H1 (cell line): ENCODE results near the gene ALG2. TPM values are rescaled to one million over a fixed set of nuclear protein-coding genes. Genes with fewer than 3 reads are reported as not detected.

ENCODE experiments used
- CTCF ChIA-PET: fragments of 300-600 bp; sonication (Branson Sonifier 250); formaldehyde crosslinking; loops from one replicate; lab custom pipeline; 2021; ENCODE audit not compliant: partially characterized antibody; lab: Charles Lee
- POLR2A ChIA-PET: fragments of 300-600 bp; sonication (Branson Sonifier 250); formaldehyde crosslinking; loops from one replicate; lab custom pipeline; 2021; ENCODE audit warnings: inconsistent platforms; ENCODE audit not compliant: partially characterized antibody; lab: Charles Lee
- DNase-seq, 2 experiments: peaks; one replicate each; pipeline versions ENCODE4 v3.0.0 to v3.0.0-alpha.2; 2010 to 2022; ENCODE audit warnings: low spot score in 2 of 2, low read depth in 1 of 2, mixed read lengths in 1 of 2
- FAIRE-seq: peaks from 2 replicates; lab custom pipeline; 2011; peaks lifted over from hg19 to GRCh38; lab: Jason Lieb, UNC
- H2AFZ ChIP-seq: 2 replicates; pipeline ENCODE4 v1.8.1; 2012; ENCODE audit warnings: low read length, inconsistent platforms
- H2AK5ac ChIP-seq: 2 replicates; pipeline ENCODE4 v1.6.1; 2013; ENCODE audit warnings: low read depth, low read length
- H2BK120ac ChIP-seq: replicated peaks from 2 replicates; pipeline ENCODE3; 2013; ENCODE audit warnings: low read depth, low read length, inconsistent platforms
- H2BK12ac ChIP-seq: 2 replicates; pipeline ENCODE4 v1.6.1; 2013; ENCODE audit warnings: low read depth, low read length
- H2BK15ac ChIP-seq: 2 replicates; pipeline ENCODE4 v1.6.1; 2013; ENCODE audit warnings: low read length
- H2BK20ac ChIP-seq: 2 replicates; pipeline ENCODE4 v1.6.1; 2013; ENCODE audit warnings: low read length
- H2BK5ac ChIP-seq: 2 replicates; pipeline ENCODE4 v1.6.1; 2013; ENCODE audit warnings: low read depth, low read length
- H3K14ac ChIP-seq: 2 replicates; pipeline ENCODE4 v1.6.1; 2013; ENCODE audit warnings: inconsistent platforms; ENCODE audit not compliant: insufficient read length
- H3K18ac ChIP-seq: 2 replicates; pipeline ENCODE4 v1.6.1; 2013; ENCODE audit warnings: low read length; ENCODE audit errors: extremely low read depth
- H3K23ac ChIP-seq: 2 replicates; pipeline ENCODE4 v1.6.1; 2013; ENCODE audit warnings: inconsistent platforms; ENCODE audit not compliant: insufficient read length
- H3K23me2 ChIP-seq: 2 replicates; pipeline ENCODE4 v1.6.1; 2013; ENCODE audit warnings: low read depth, low read length
- H3K27ac ChIP-seq: 2 replicates; pipeline ENCODE4 v1.6.1; 2011; ENCODE audit warnings: low read depth, low read length, inconsistent platforms
- H3K27me3 ChIP-seq, 4 experiments: replicated peaks in 1 of 4; 1 replicate in 1 of 4; 2 replicates in 3 of 4; pipeline versions ENCODE4 v1.6.1 to v1.8.1; 2011 to 2013; ENCODE audit warnings: low read length in 3 of 4, mild to moderate bottlenecking in 3 of 4, inconsistent platforms in 2 of 4, mixed read lengths in 2 of 4, moderate library complexity in 1 of 4; ENCODE audit not compliant: control insufficient read depth in 3 of 4, insufficient read depth in 3 of 4; ENCODE audit errors: extremely low read depth in 1 of 4
- H3K36me3 ChIP-seq, 4 experiments: 2 replicates each; pipeline versions ENCODE4 v1.6.1 to v1.8.1; 2011 to 2013; ENCODE audit warnings: mild to moderate bottlenecking in 4 of 4, low read length in 3 of 4, moderate library complexity in 2 of 4, control low read depth in 1 of 4, inconsistent platforms in 1 of 4; ENCODE audit not compliant: insufficient read depth in 4 of 4, control insufficient read depth in 2 of 4
- H3K4ac ChIP-seq: replicated peaks from 2 replicates; pipeline ENCODE3; 2013; ENCODE audit warnings: low read length, low read depth, mixed read lengths, inconsistent platforms; ENCODE audit not compliant: insufficient read length
- H3K4me1 ChIP-seq, 4 experiments: replicated peaks in 1 of 4; 1 replicate in 1 of 4; 2 replicates in 3 of 4; pipeline versions ENCODE4 v1.6.1 to v1.8.1; 2011 to 2013; ENCODE audit warnings: low read length in 3 of 4, inconsistent platforms in 2 of 4, mixed read lengths in 1 of 4; ENCODE audit not compliant: insufficient read depth in 4 of 4, control insufficient read depth in 3 of 4
- H3K4me2 ChIP-seq, 2 experiments: 2 replicates each; pipeline versions ENCODE4 v1.6.1 to v1.8.1; 2011 to 2013; ENCODE audit warnings: low read depth in 2 of 2, low read length in 2 of 2, control low read depth in 1 of 2, inconsistent platforms in 1 of 2, mild to moderate bottlenecking in 1 of 2; ENCODE audit not compliant: insufficient read depth in 1 of 2
- H3K4me3 ChIP-seq, 4 experiments: fragments of 200-600, 300-600 bp in 1 of 4; sonication (generic), shearing (Covaris generic), sonication (Bioruptor Twin) in 1 of 4; 2 replicates each; pipeline versions ENCODE4 v1.5.1 to v1.8.1; 2011 to 2016; ENCODE audit warnings: low read length in 4 of 4, low read depth in 3 of 4, control low read depth in 2 of 4, inconsistent platforms in 2 of 4, mild to moderate bottlenecking in 2 of 4, mixed read lengths in 1 of 4, moderate library complexity in 1 of 4; ENCODE audit not compliant: insufficient read depth in 2 of 4; ENCODE audit errors: extremely low read depth in 1 of 4
- H3K56ac ChIP-seq: replicated peaks from 2 replicates; pipeline ENCODE3; 2013; ENCODE audit warnings: low read depth, mild to moderate bottlenecking, mixed read lengths, low read length, inconsistent platforms; ENCODE audit not compliant: insufficient read length
- H3K79me1 ChIP-seq: 2 replicates; pipeline ENCODE4 v1.6.1; 2013; ENCODE audit warnings: low read depth, low read length, control low read depth
- H3K79me2 ChIP-seq, 2 experiments: 2 replicates each; pipeline versions ENCODE4 v1.6.1 to v1.8.1; 2012 to 2013; ENCODE audit warnings: low read length in 2 of 2, mild to moderate bottlenecking in 2 of 2, inconsistent platforms in 1 of 2; ENCODE audit not compliant: insufficient read depth in 2 of 2, control insufficient read depth in 1 of 2
- H3K9ac ChIP-seq, 4 experiments: replicated peaks in 1 of 4; 1 replicate in 1 of 4; 2 replicates in 3 of 4; pipeline versions ENCODE4 v1.6.1 to v1.8.1; 2011 to 2013; ENCODE audit warnings: low read depth in 3 of 4, low read length in 3 of 4, control low read depth in 2 of 4, mild to moderate bottlenecking in 2 of 4, moderate library complexity in 2 of 4, inconsistent platforms in 1 of 4; ENCODE audit errors: extremely low read depth in 1 of 4
- H3K9me3 ChIP-seq, 2 experiments: 2 replicates each; pipeline versions ENCODE4 v1.6.1 to v1.8.1; 2012 to 2013; ENCODE audit warnings: mild to moderate bottlenecking in 2 of 2, moderate library complexity in 2 of 2, control low read depth in 1 of 2, inconsistent platforms in 1 of 2, low read depth in 1 of 2, low read length in 1 of 2, mixed read lengths in 1 of 2; ENCODE audit not compliant: insufficient read depth in 2 of 2
- H4K20me1 ChIP-seq, 2 experiments: replicated peaks in 1 of 2; 2 replicates each; pipeline versions ENCODE3 to v1.8.1; 2011 to 2013; ENCODE audit warnings: inconsistent platforms in 2 of 2, low read length in 2 of 2, mild to moderate bottlenecking in 1 of 2; ENCODE audit not compliant: insufficient read depth in 2 of 2, control insufficient read depth in 1 of 2
- H4K5ac ChIP-seq: 2 replicates; pipeline ENCODE4 v1.6.1; 2013; ENCODE audit warnings: low read length, low read depth, mixed read lengths, inconsistent platforms; ENCODE audit not compliant: insufficient read length
- H4K8ac ChIP-seq: 2 replicates; pipeline ENCODE4 v1.8.0; 2013; ENCODE audit warnings: mild to moderate bottlenecking, moderate library complexity, low read length, inconsistent platforms; ENCODE audit not compliant: insufficient read depth; ENCODE audit errors: extremely low read depth
- H4K91ac ChIP-seq: replicated peaks from 2 replicates; pipeline ENCODE3; 2013; ENCODE audit warnings: low read length, mixed read lengths, inconsistent platforms; ENCODE audit not compliant: insufficient read length
- CBX8 ChIP-seq: fragments of 300-800, 300-1000 bp; sonication (generic); IDR thresholded peaks from 2 replicates; pipeline ENCODE4 v1.7.1; 2016; ENCODE audit warnings: low read depth, low read length, borderline replicate concordance
- CTBP2 ChIP-seq: IDR thresholded peaks from 2 replicates; pipeline ENCODE4 v1.7.0; 2011; ENCODE audit warnings: borderline replicate concordance, mild to moderate bottlenecking, moderate library complexity, mixed read lengths, low read length; ENCODE audit not compliant: insufficient read depth, insufficient read length
- EP300 ChIP-seq, 2 experiments: IDR thresholded peaks; 1 replicate in 1 of 2; 2 replicates in 1 of 2; pipeline ENCODE4 v1.6.1; 2011 to 2012; ENCODE audit warnings: low read depth in 2 of 2, low read length in 2 of 2, mild to moderate bottlenecking in 2 of 2, borderline replicate concordance in 1 of 2, inconsistent platforms in 1 of 2, moderate library complexity in 1 of 2
- FOSL1 ChIP-seq: IDR thresholded peaks from 2 replicates; pipeline ENCODE4 v1.6.1; 2011; ENCODE audit warnings: mild to moderate bottlenecking, low read depth, low read length, moderate library complexity; ENCODE audit not compliant: insufficient read depth
- GABPA ChIP-seq: IDR thresholded peaks from 2 replicates; pipeline ENCODE4 v1.6.1; 2011; ENCODE audit warnings: mild to moderate bottlenecking, low read length, moderate library complexity, borderline replicate concordance; ENCODE audit not compliant: insufficient read depth
- HDAC2 ChIP-seq, 2 experiments: fragments of 300-600 bp in 1 of 2; sonication (generic) in 1 of 2; IDR thresholded peaks; 2 replicates each; pipeline ENCODE4 v1.6.1; 2011 to 2012; ENCODE audit warnings: low read depth in 2 of 2, low read length in 2 of 2, mild to moderate bottlenecking in 2 of 2, moderate library complexity in 2 of 2, borderline replicate concordance in 1 of 2, inconsistent platforms in 1 of 2
- HDAC6 ChIP-seq: IDR thresholded peaks from one replicate; pipeline ENCODE4 v1.7.1; 2012; ENCODE audit warnings: low read depth, mild to moderate bottlenecking, inconsistent platforms, low read length, moderate library complexity
- MAFK ChIP-seq: IDR thresholded peaks from 2 replicates; pipeline ENCODE4 v1.6.1; 2012; ENCODE audit warnings: low read depth, mild to moderate bottlenecking, improper control_type of control experiment, low read length
- RXRA ChIP-seq: IDR thresholded peaks from 2 replicates; pipeline ENCODE4 v1.6.1; 2011; ENCODE audit warnings: low read depth, mild to moderate bottlenecking, low read length, moderate library complexity; ENCODE audit not compliant: insufficient read depth
- TAF7 ChIP-seq: optimal IDR thresholded peaks from 2 replicates; pipeline ENCODE3; 2011; ENCODE audit warnings: low read depth, mild to moderate bottlenecking, inconsistent platforms, low read length, moderate library complexity, borderline replicate concordance
- ZNF274 ChIP-seq: IDR thresholded peaks from 2 replicates; pipeline ENCODE4 v1.7.0; 2012; ENCODE audit warnings: low read length, borderline replicate concordance; ENCODE audit errors: extremely low read depth
- WGBS, 2 experiments: shearing (Covaris generic) in 1 of 2; methylation state at CpG; one replicate each; pipeline versions ENCODE4 v1.1.6 to v1.1.7; 2013 to 2015; ENCODE audit warnings: low lambda C conversion rate in 2 of 2, mixed read lengths in 2 of 2, inconsistent platforms in 1 of 2, low coverage in 1 of 2, missing lambda C conversion rate in 1 of 2; ENCODE audit not compliant: insufficient replicate concordance in 2 of 2, insufficient coverage in 1 of 2, insufficient read length in 1 of 2; ENCODE audit errors: extremely low coverage in 1 of 2, missing lambda C conversion rate in 1 of 2; 5-methylcytosine and 5-hydroxymethylcytosine counted together
- polyA plus RNA-seq, 7 experiments: library from polyadenylated mRNA; depleted of rRNA in 3 of 7; stranded (reverse) in 5 of 7; unstranded in 2 of 7; fragments of >200 nt in 5 of 7; fragments of 200-250 nt in 2 of 7; gene quantifications; 1 replicate in 5 of 7; 2 replicates in 1 of 7; 4 replicates in 1 of 7; pipeline versions ENCODE4 v1.2.1 to v1.2.3, GENCODE V29; 2011 to 2013; ENCODE audit warnings: missing spikeins in 2 of 7, mixed read lengths in 2 of 7
- total RNA-seq: library from RNA; stranded (reverse); fragmentation: NEBNext Ultra II Directional; extraction: Animal tissue kit (Norgen Biotek cat#: 25700); gene quantifications from 2 replicates; pipeline ENCODE4 v1.2.1, GENCODE V29; 2021
- TF ChIP-seq, protein P1 (sequence below): IDR thresholded peaks from 2 replicates; pipeline ENCODE4 v1.6.1; 2011; ENCODE audit warnings: low read length, improper control_type of control experiment

ALG2 gene
- total and polyA plus RNA-seq, 2 of the 8 experiments (the other 6 are each of a cell fraction or from before 2014, with no cell fraction given) = 27.1 to 30.7 TPM

DNA sequence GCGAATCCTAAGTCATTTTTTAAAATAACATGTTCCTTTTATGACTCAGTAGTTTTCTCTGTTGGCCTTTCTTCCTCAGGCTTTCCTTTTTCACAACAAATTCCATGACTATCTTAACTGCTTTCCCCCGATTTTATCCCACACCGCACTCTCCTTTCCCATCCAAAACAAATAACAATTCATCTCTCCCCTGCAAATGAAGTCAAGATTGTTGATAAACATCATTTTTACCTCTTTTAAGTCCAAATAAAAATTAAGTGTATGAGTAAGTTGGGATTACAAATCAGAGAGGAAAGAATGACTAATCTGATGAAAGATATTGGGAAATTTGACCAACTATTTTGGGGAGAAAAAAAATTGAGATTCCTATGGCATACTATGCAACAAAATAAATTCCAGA is 47.7 kb upstream of the ALG2 start:
- DNase-seq = no peak
- Histone ChIP-seq H2AFZ (no peak overlapping the region), H3K4ac (no peak overlapping the region), H2BK15ac (no peak overlapping the region), H2BK12ac (no peak overlapping the region), H3K9ac (no peak overlapping the region), H4K91ac (no peak overlapping the region), H3K79me1 (no peaks in the 10 kb centered on the region), H3K36me3 (no peaks in the 10 kb centered on the region), H2BK20ac (no peak overlapping the region), H4K8ac (no peak overlapping the region), H3K27ac (no peak overlapping the region), H3K23me2 (no peaks in the 10 kb centered on the region), H4K20me1 (no peaks in the 10 kb centered on the region), H3K18ac (no peak overlapping the region), H4K5ac (no peak overlapping the region), H3K4me1 (no peaks in the 10 kb centered on the region), H3K14ac (no peak overlapping the region), H3K23ac (no peak overlapping the region), H2AK5ac (no peak overlapping the region), H3K56ac (no peak overlapping the region), H3K4me3 (no peak overlapping the region), H3K79me2 (no peaks in the 10 kb centered on the region), H3K27me3 (no peaks in the 10 kb centered on the region), H3K9me3 (no peaks in the 10 kb centered on the region), H2BK120ac (no peak overlapping the region), H3K4me2 (no peak overlapping the region), H2BK5ac (no peak overlapping the region)
- WGBS, 2 experiments = 87 to 96% methylated on average over 2 to 3 of the region's 3 CpGs
- ChIA-PET CTCF (interaction anchor here (1.1 kb wide), 1 partner anchor 11 kb away, joined by 4 read pairs; no protein-coding TSS in a partner anchor), POLR2A (no interaction called here)
- no peak for FAIRE-seq
- no peak for TF ChIP-seq HDAC6
- TF ChIP-seq GABPA = no peak
- no peak for TF ChIP-seq ZNF274
- TF ChIP-seq EP300 (IDR thresholded peaks at IDR 0.05; ENCODE audit: borderline replicate concordance in 1 of 2, low read depth in 2 of 2, low read length in 2 of 2) = no peak
- TF ChIP-seq RXRA = no peak
- TF ChIP-seq TAF7 = no peak
- no peak for TF ChIP-seq FOSL1
- TF ChIP-seq CBX8 = no peak
- TF ChIP-seq CTBP2 = no peak
- TF ChIP-seq HDAC2 (IDR thresholded peaks at IDR 0.05; ENCODE audit: borderline replicate concordance in 1 of 2, low read depth in 2 of 2, low read length in 2 of 2) = no peak
- no peak for TF ChIP-seq MAFK
- TF ChIP-seq, protein P1, sequence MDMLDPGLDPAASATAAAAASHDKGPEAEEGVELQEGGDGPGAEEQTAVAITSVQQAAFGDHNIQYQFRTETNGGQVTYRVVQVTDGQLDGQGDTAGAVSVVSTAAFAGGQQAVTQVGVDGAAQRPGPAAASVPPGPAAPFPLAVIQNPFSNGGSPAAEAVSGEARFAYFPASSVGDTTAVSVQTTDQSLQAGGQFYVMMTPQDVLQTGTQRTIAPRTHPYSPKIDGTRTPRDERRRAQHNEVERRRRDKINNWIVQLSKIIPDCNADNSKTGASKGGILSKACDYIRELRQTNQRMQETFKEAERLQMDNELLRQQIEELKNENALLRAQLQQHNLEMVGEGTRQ = no peak
